ENCODE measurements around the gene ALDH3B1. TPM values are rescaled to one million over a fixed set of nuclear protein-coding genes. Genes with fewer than 3 reads are reported as not detected.

The ALDH3B1 gene
- total and polyA plus RNA-seq, 8 donors: 12.1 to 87.1 (median 16.1) TPM

- Histone ChIP-seq H3K4me1 (peaks cover 6 to 64% of the 10 kb centered on the region in 2 donors), H3K36me3 (peaks cover 0 to 48% of the 10 kb centered on the region in 2 donors), H3K27me3 (no peaks in the 10 kb centered on the region), H3K27ac (no peak overlapping the region), H3K9me3 (no peaks in the 10 kb centered on the region), H3K4me3 (no peak overlapping the region)
- DNase-seq (peak in 1 of 4 donors; percentile 27), ATAC-seq (no peak)
- intact Hi-C loops (cut with DNase I): no loop called here
- no peak for TF ChIP-seq CTCF (IDR thresholded peaks at IDR 0.05)
Observed at GRCh38 chr11:67999201-67999629, 10.9 kb upstream of the ALDH3B1 start.

DNA sequence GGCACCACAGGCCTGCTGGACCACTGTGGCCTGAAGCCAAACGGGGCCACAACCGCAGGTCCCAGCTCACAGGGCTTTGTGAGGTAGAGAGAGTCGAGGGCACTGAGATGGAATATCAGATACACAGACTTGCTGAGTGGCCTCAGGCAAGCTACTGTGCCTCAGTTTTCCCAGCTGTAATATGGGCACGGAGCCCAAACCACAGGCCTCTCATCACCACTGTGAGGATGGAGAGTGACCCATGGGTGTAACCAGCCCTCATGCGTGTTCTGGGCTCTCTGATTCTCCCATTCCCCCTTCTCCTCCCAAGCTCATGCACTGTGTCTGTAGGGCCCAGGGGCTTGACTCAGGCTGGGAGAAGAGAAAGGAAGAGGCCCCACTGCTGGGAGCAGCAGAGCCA, 10.4 kb upstream of the ALDH3B1 start:
- no peak for TF ChIP-seq CTCF (IDR thresholded peaks at IDR 0.05)
- H3K27ac ChIP-seq: no peak overlapping the region
- DNase-seq (no peak), ATAC-seq (no peak)
- intact Hi-C loops (cut with DNase I): no loop called here
- H3K36me3 ChIP-seq: peaks cover 0 to 43% of the 10 kb centered on the region in 2 donors
- H3K9me3 ChIP-seq: no peaks in the 10 kb centered on the region
- no peak overlapping the region for H3K4me3 ChIP-seq
- no peaks in the 10 kb centered on the region for H3K27me3 ChIP-seq
- H3K4me1 ChIP-seq: peaks cover 8 to 69% of the 10 kb centered on the region in 2 donors

GRCh38 chr11:68002575-68002937, 7.6 kb upstream of the ALDH3B1 start:
- H3K27ac ChIP-seq: peak overlapping the region in 1 of 2 donors; percentile 94
- no peaks in the 10 kb centered on the region for H3K27me3 ChIP-seq
- peaks cover 3 to 56% of the 10 kb centered on the region in 2 donors for H3K4me1 ChIP-seq
- no peak for TF ChIP-seq CTCF (IDR thresholded peaks at IDR 0.05)
- H3K9me3 ChIP-seq: no peaks in the 10 kb centered on the region
- ATAC-seq (peak; percentile 5), DNase-seq (peak in 1 of 4 donors; percentile 85)
- peaks cover 0 to 20% of the 10 kb centered on the region in 2 donors for H3K36me3 ChIP-seq
- peak overlapping the region in 1 of 2 donors; percentile 83 for H3K4me3 ChIP-seq
- intact Hi-C loops (cut with DNase I): no loop called here

DNA sequence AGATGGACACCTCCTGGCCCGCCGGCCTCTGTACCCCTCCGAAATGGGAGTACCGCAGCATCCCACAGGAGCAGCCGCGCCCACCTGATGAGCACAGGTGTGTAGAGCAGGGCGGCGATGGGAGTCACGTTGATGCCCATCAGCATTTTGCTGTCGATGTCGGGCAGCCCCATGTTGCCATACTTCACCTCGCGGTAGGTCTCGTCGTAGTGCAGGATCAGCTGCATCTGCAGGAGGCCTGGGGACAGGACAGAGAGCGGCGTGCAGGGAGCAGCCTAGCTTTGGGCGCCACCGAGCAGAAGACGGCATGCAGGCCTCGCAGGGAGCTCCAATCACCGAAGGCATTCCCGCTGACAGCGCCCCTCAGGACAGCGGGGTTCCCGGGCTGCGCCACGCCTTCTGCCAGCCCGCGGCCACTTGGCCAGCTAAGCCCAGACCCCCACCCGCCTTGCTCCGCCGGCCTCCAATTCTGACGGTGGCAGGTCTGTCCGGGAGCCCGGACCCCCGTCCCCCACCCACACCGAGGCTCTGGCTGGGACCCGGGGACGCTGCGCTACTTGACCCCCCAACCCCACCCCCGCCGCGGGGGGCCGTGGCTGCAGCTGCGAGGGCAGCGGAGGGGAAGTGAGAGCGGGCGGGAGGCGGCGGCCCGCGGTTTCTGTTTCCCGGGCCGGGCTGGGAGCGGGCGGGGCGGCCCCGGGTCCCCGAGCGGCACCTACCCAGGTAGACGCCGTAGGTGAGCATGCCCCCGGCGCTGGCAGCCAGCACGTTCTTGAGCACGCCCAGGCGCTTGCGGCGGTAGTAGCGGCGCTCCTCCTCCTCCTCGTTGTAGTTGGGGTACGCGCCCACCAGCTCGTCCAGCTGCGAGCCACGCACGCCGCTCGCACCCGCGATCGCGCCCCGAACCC, 6.9 kb upstream of the ALDH3B1 start:
- intact Hi-C loops (cut with DNase I): no loop called here
- peak in 3 of 4 donors; percentile 32 to 93 (median 63) for DNase-seq
- H3K36me3 ChIP-seq: peaks cover 0 to 14% of the 10 kb centered on the region in 2 donors

More for the DNA sequence above, 6.9 kb upstream of the ALDH3B1 start:
- Histone ChIP-seq H3K9me3 (no peaks in the 10 kb centered on the region), H3K4me1 (peaks cover 3 to 57% of the 10 kb centered on the region in 2 donors), H3K27me3 (no peaks in the 10 kb centered on the region), H3K27ac (peak overlapping the region; percentile 68 to 94), H3K4me3 (peak overlapping the region; percentile 79 to 83)
- ATAC-seq: peak; percentile 63
- no peak for TF ChIP-seq CTCF (IDR thresholded peaks at IDR 0.05)
